ENCODE measurements around the gene CPEB3. TPM values are rescaled to one million over a fixed set of nuclear protein-coding genes. Genes with fewer than 3 reads are reported as not detected.

The CPEB3 gene
- total RNA-seq, 1 experiment from 2014 or later, result 1.0 TPM

DNA sequence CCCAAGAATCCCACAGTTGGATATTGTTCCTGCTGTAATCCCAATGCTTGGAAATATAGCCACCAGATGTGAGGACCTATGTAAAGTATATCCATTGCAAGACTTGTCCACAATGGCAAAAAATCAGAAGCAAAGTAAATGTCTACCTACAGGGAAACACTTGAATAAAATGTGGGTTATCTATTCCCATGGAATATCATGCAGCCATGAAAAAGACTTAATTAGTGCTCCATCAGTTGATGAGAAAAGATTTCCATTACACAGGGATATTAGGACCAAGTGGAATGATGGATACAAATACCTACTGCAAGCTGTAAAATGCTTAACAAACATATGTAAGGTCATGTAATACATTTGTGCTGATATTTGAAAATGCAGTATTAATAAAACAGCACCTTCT is 236.1 kb downstream of the CPEB3 start:
- no peak overlapping the region for H2BK5ac ChIP-seq (ENCODE audit: insufficient read length, low read length)
- H3K4me1 ChIP-seq (ENCODE audit: insufficient read depth, low read length), result no peaks in the 10 kb centered on the region
- Mint-ChIP-seq H3K27ac (no peak overlapping the region), H3K4me3 (no peak overlapping the region), H3K4me1 (peaks cover 0 to 4% of the 10 kb centered on the region in 2 experiments; a peak in 2 of 4 replicates), H3K36me3 (ENCODE audit: insufficient read depth in 1 of 3, low read depth in 3 of 3) (no peaks in the 10 kb centered on the region), H3K9me3 (no peaks in the 10 kb centered on the region), H3K27me3 (ENCODE audit: low read depth) (no peaks in the 10 kb centered on the region)
- H3K18ac ChIP-seq (ENCODE audit: insufficient read length, low read depth, low read length), result no peak overlapping the region
- no peak overlapping the region for H4K5ac ChIP-seq (ENCODE audit: insufficient read length, low read depth, low read length)
- H2BK20ac ChIP-seq (ENCODE audit: low read depth, low read length, poor library complexity, severe bottlenecking), result no peak overlapping the region
- no peak overlapping the region for H2AFZ ChIP-seq (ENCODE audit: low read length)
- H4K20me1 ChIP-seq (ENCODE audit: control insufficient read depth, insufficient read depth, insufficient read length), result no peaks in the 10 kb centered on the region
- no peak overlapping the region for H3K4me2 ChIP-seq (ENCODE audit: insufficient read depth, insufficient read length, low read length)
- H3K56ac ChIP-seq (ENCODE audit: insufficient read length, low read depth, low read length), result no peak overlapping the region
- no peak overlapping the region for H3K9ac ChIP-seq (ENCODE audit: extremely low read depth, insufficient read length, low read length)
- no peak overlapping the region for H4K91ac ChIP-seq (ENCODE audit: insufficient read length, low read depth, low read length)
- no peak overlapping the region for H2AK5ac ChIP-seq (ENCODE audit: insufficient read length, low read length)
- H3K23ac ChIP-seq (ENCODE audit: insufficient read length, low read depth, low read length), result no peak overlapping the region
- H3K27ac ChIP-seq (ENCODE audit: insufficient read length, low read depth, low read length), result no peak overlapping the region
- no peak for TF ChIP-seq CTCF (conservative IDR thresholded peaks at IDR 0.05)
- H3K79me1 ChIP-seq (ENCODE audit: insufficient read depth, low read depth, low read length, poor library complexity, severe bottlenecking), result no peaks in the 10 kb centered on the region
- no peak overlapping the region for H2BK12ac ChIP-seq (ENCODE audit: insufficient read length, low read depth, low read length)
- H3K79me2 ChIP-seq (ENCODE audit: insufficient read depth, low read length), result no peaks in the 10 kb centered on the region
- no peak overlapping the region for H3K4ac ChIP-seq (ENCODE audit: low read depth, low read length)
- H2BK120ac ChIP-seq (ENCODE audit: low read depth, low read length, poor library complexity, severe bottlenecking), result no peak overlapping the region
- H3K9me3 ChIP-seq (ENCODE audit: control insufficient read depth, low read depth, low read length), result no peaks in the 10 kb centered on the region
- H3K14ac ChIP-seq (ENCODE audit: insufficient read depth, low read length), result no peak overlapping the region
- no peaks in the 10 kb centered on the region for H3K23me2 ChIP-seq (ENCODE audit: insufficient read length, low read depth, low read length, poor library complexity, severe bottlenecking)
- H3K27me3 ChIP-seq (ENCODE audit: insufficient read depth, low read length), result no peaks in the 10 kb centered on the region
- no peak for DNase-seq
- H4K8ac ChIP-seq (replicated peaks; ENCODE audit: insufficient read length, low read depth, low read length), result no peak overlapping the region
- H2BK15ac ChIP-seq (ENCODE audit: low read depth, low read length), result no peak overlapping the region
- H3T11ph ChIP-seq (ENCODE audit: low read length), result no peak overlapping the region
